Measurements from ENCODE around the gene FOXG1. TPM values are rescaled to one million over a fixed set of nuclear protein-coding genes. Genes with fewer than 3 reads are reported as not detected.
A peak's percentile ranks its signal among the peaks of the same experiment; 100 is the strongest.

The FOXG1 gene
- total RNA-seq, 1 donor, result 0.63 TPM

DNA sequence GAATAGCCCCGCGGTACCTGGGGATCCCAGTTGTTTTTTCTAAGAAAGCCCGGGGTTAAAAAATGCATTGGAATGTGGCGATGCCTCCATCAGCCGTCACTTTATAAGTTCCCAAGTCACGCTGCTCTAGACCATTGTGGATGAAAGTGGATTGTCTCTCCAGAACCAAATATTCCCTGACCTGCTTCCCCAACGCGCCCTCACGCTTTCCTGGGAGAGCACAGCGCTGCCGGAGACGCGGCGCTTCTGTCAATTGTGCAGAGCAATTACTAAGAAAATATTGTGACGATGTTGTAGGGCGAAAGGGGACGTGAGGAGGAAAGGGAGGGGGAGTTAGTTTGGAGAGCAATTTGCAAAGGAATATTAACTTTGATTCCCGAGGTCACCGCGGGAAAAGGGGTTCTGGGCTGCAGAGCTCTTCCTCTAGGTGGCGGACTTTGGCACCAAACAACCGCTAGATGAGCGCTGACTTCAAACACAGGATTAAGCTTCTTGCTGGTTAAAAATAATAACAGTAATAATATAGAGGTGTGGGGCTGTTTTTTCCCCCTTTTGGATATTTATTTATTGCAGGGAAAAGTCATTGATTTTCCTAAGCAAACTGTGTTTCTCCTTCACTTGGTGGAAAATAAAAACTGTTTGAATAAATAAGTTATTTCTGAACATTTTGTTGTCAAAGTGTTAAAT lies 9.6 kb upstream of the FOXG1 start:
- H3K4me3 ChIP-seq (ENCODE audit: low read depth, low read length), result peak overlapping the region; percentile 29
- TF ChIP-seq, protein P1, sequence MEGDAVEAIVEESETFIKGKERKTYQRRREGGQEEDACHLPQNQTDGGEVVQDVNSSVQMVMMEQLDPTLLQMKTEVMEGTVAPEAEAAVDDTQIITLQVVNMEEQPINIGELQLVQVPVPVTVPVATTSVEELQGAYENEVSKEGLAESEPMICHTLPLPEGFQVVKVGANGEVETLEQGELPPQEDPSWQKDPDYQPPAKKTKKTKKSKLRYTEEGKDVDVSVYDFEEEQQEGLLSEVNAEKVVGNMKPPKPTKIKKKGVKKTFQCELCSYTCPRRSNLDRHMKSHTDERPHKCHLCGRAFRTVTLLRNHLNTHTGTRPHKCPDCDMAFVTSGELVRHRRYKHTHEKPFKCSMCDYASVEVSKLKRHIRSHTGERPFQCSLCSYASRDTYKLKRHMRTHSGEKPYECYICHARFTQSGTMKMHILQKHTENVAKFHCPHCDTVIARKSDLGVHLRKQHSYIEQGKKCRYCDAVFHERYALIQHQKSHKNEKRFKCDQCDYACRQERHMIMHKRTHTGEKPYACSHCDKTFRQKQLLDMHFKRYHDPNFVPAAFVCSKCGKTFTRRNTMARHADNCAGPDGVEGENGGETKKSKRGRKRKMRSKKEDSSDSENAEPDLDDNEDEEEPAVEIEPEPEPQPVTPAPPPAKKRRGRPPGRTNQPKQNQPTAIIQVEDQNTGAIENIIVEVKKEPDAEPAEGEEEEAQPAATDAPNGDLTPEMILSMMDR (IDR thresholded peaks at IDR 0.05; ENCODE audit: insufficient read depth, low read length), result peak; percentile 83
- peak; percentile 60 for DNase-seq (ENCODE audit: low read depth)

DNA sequence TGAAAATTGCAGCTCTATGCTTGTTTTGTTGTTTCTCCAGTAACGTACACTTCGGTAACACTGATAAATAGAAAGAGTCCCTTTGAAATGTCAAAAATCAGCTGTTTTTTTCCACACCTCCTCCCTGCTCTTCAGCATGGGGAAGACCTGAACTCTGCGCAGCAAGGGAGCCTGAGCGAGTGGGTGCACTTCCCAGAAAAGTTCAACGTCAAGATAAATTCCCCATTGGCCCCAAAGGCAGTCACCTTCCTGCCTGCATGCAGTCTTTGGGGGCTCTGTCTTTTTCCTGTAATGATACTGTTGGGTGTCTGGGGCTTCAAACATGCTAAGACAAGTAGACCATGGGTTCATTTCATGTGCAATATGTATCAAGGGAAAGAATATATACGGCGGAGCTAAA lies 8.8 kb upstream of the FOXG1 start:
- no peak overlapping the region for H3K4me3 ChIP-seq (ENCODE audit: low read depth, low read length)
- TF ChIP-seq, protein P1 (IDR thresholded peaks at IDR 0.05; ENCODE audit: insufficient read depth, low read length), result no peak

DNA sequence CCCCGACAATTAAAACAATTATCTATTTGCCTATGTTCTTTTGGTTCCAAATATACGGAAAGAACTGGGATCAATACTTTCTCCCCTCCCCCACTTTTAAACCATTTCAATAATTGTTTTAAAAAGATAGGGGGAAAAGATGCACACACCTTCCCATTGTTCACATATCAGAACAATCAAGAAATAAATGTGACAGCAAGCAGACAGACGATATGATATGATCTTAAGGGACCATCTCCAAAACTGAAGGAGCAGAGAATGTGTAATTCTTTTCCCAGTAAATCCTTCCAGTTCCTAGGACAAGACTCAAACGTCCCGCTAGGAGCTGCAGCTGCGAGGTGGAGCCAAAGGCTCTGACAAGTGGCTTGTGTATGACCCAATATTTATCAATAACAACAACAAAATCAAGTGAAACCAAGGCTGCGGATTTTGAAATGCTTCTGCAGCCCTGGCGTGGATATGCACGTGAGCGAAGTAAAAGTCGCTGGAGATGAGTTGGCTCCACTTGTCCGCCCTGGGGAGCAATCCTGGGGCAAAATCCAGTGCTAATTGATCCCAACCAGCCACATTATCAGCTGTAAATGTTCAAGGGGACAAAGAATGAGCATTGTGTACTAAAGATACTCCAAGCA lies 8.2 kb upstream of the FOXG1 start:
- DNase-seq (ENCODE audit: low read depth), result no peak
- H3K4me3 ChIP-seq (ENCODE audit: low read depth, low read length), result no peak overlapping the region
- TF ChIP-seq, protein P1 (IDR thresholded peaks at IDR 0.05; ENCODE audit: insufficient read depth, low read length), result no peak

More for the DNA sequence above, 8.8 kb upstream of the FOXG1 start:
- no peak for DNase-seq (ENCODE audit: low read depth)

DNA sequence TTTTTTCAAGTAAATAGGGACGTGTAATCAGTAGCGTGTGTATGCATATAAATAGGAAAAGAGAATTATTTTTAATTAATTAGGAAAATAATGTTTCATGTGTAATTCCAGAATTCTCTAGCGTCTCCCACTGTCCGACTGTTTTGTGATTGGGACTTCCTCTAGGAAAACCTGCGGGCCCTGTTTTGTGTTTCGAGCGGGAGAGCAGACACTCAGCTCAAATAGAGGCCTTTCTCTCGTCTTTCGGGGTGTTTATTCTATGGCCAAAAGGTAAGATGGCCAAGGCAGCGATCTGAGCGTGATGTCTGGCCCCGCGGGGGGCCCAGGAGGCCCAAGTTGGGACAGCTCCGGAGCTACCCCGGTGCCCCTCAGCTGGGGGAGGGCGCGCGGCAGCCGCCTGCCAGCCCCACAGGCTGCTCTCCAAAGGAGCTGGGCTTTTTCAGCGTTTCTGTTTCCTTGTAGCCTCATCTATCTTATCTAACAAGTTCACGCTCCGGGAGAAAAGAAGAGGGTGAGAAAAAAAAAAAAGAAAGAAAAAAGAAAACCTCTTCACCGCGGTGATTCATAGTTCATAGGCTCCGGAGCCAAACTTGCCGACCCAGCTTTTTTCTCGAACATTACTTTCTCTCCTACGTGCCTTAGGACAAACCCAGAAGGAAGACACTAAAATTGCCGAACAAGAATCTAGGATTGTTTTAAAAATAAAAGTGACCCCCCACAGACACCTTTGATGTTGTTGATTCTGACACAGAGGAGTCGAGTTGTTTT lies 7.5 kb upstream of the FOXG1 start:
- H3K4me3 ChIP-seq (ENCODE audit: low read depth, low read length), result peak overlapping the region; percentile 22
- TF ChIP-seq, protein P1 (IDR thresholded peaks at IDR 0.05; ENCODE audit: insufficient read depth, low read length), result no peak
- no peak for DNase-seq (ENCODE audit: low read depth)

DNA sequence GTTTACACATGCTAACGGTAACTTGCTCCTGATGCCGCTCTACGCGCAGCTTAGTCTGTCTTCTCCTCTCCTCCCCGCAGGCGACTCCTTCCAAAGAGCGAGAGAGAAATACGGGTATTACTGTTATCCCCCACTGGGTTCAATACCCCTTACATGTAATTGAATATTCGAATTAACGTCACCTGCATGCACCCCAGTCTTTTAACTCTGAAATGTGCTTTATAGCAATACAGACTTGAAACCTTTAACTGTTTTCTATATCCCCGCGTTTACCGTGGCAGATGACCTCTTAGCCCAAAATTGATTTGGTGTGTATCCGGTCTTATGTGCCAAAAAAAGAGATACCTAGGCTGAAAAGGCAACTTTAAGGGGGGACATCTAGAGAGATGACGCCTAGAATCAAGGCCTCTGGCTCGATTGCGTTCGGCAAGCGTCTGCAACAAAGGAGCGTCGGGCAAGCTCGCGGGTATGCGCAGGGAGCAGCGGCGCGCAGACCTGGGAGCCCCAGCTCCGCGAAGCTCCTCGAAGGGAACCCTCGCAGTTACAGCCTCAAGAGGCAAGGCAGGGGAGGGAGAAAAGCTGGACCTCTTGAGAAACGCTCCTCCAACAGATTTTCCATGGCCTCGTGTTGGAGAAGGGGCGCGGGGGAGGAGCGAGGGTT lies 6.8 kb upstream of the FOXG1 start:
- TF ChIP-seq, protein P1 (IDR thresholded peaks at IDR 0.05; ENCODE audit: insufficient read depth, low read length), result no peak
- no peak overlapping the region for H3K4me3 ChIP-seq (ENCODE audit: low read depth, low read length)
- DNase-seq (ENCODE audit: low read depth), result no peak

DNA sequence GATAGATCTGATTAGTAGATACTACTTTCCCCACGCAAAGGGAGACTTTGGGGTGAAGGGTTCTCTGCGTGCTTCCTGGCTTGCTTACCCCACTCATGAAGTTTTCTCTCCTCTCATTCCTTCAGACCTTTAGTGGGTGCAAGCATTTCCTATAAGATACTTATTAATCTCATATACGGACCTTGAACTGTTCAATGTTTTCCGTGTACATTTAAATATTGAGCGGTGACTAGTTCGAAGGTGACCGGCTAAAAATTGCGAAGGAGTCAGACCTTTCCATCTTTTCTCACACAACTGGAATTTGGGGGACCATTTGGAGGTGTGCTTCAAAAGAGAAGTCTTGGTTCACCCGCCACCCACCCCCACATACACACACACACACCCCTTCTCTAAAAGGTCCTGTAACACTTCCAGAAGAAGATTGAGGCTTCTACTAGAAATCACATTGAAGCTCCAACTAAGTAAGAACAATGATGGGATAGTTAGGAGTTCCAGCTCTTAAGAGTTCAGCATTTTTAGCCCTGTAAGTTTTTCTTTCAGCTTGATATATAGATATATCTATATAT lies 6.1 kb upstream of the FOXG1 start:
- TF ChIP-seq, protein P1 (IDR thresholded peaks at IDR 0.05; ENCODE audit: insufficient read depth, low read length), result no peak
- H3K4me3 ChIP-seq (ENCODE audit: low read depth, low read length), result no peak overlapping the region
- DNase-seq (ENCODE audit: low read depth), result no peak
